Activated naive CD4-positive, alpha-beta T cell treated with anti-CD3 and anti-CD28 coated beads, Interleukin-2, amount 50 U/mL, for 72 hours (primary cell): Measurements from ENCODE around the gene GNAO1. TPM values are rescaled to one million over a fixed set of nuclear protein-coding genes. Genes with fewer than 3 reads are reported as not detected.

Source experiments
- ATAC-seq, 2 donors: fragments of 150-1000 bp; cut with Tn5 transposase; 2 replicates each; pipeline ENCODE4 v1.10.0; 2021; ENCODE audit warnings: mild to moderate bottlenecking in 2 of 2, moderate library complexity in 2 of 2
- DNase-seq, 2 donors: peaks; one replicate each; pipeline ENCODE4 v3.0.0; 2021 to 2022; ENCODE audit warnings: low spot score in 2 of 2
- H3K27ac Mint-ChIP-seq, 2 donors: one replicate each; pipeline ENCODE4 v1.8.0; 2022; ENCODE audit warnings: mild to moderate bottlenecking in 2 of 2, mixed read lengths in 2 of 2
- H3K36me3 Mint-ChIP-seq, 2 donors: one replicate each; pipeline ENCODE4 v1.8.0; 2022; ENCODE audit warnings: mixed read lengths in 2 of 2
- H3K9me3 Mint-ChIP-seq, 2 donors: one replicate each; pipeline ENCODE4 v1.8.0; 2022; ENCODE audit warnings: mixed read lengths in 2 of 2
- total RNA-seq, 2 donors: library from RNA; stranded (reverse); gene quantifications; one replicate each; pipeline ENCODE4 v1.2.3, GENCODE V29; 2022

Gene GNAO1
- total RNA-seq, 2 donors from 2014 or later: 0.25 to 0.37 TPM

GRCh38 chr16:56193951-56194726, 2.9 kb downstream of the GNAO1 start:
- ATAC-seq (peak in 1 of 2 donors; percentile 37), DNase-seq (peak in 1 of 2 donors; percentile 65)
- Mint-ChIP-seq H3K27ac (no peak overlapping the region), H3K36me3 (peaks cover 0 to 7% of the 10 kb centered on the region in 2 donors), H3K9me3 (no peaks in the 10 kb centered on the region)

- DNase-seq (no peak), ATAC-seq (no peak)
- H3K9me3 Mint-ChIP-seq: no peaks in the 10 kb centered on the region
- peaks cover 0 to 7% of the 10 kb centered on the region in 2 donors for H3K36me3 Mint-ChIP-seq
- H3K27ac Mint-ChIP-seq: no peak overlapping the region
Observed at GRCh38 chr16:56195151-56195550, 3.9 kb downstream of the GNAO1 start.

- Mint-ChIP-seq H3K27ac (no peak overlapping the region), H3K36me3 (peaks cover 0 to 7% of the 10 kb centered on the region in 2 donors), H3K9me3 (no peaks in the 10 kb centered on the region)
- DNase-seq (no peak), ATAC-seq (no peak)
Observed at GRCh38 chr16:56196381-56196780, 5.1 kb downstream of the GNAO1 start.

GRCh38 chr16:56197192-56197992, 6.1 kb downstream of the GNAO1 start:
- Mint-ChIP-seq H3K36me3 (peaks cover 0 to 7% of the 10 kb centered on the region in 2 donors), H3K27ac (no peak overlapping the region), H3K9me3 (no peaks in the 10 kb centered on the region)
- ATAC-seq: no peak
- DNase-seq: no peak

- Mint-ChIP-seq H3K36me3 (peaks cover 0 to under 1% of the 10 kb centered on the region in 2 donors), H3K27ac (peak overlapping the region in 1 of 2 donors; percentile 39), H3K9me3 (no peaks in the 10 kb centered on the region)
- DNase-seq (no peak), ATAC-seq (peak in 1 of 2 donors; percentile 61)
Observed at GRCh38 chr16:56198006-56198754, 6.9 kb downstream of the GNAO1 start.

- H3K36me3 Mint-ChIP-seq: no peaks in the 10 kb centered on the region
- peak overlapping the region in 1 of 2 donors; percentile 61 for H3K27ac Mint-ChIP-seq
- no peak for DNase-seq
- ATAC-seq: peak; percentile 0 to 1
- no peaks in the 10 kb centered on the region for H3K9me3 Mint-ChIP-seq
Observed at GRCh38 chr16:56198755-56199114, 7.4 kb downstream of the GNAO1 start.

GRCh38 chr16:56199164-56199563, 7.9 kb downstream of the GNAO1 start:
- ATAC-seq: peak; percentile 65 to 68
- DNase-seq: no peak

GRCh38 chr16:56201030-56201429, 9.7 kb downstream of the GNAO1 start:
- Mint-ChIP-seq H3K36me3 (no peaks in the 10 kb centered on the region), H3K27ac (no peak overlapping the region), H3K9me3 (no peaks in the 10 kb centered on the region)
- ATAC-seq: no peak
- DNase-seq: no peak

More at GRCh38 chr16:56199164-56199563, 7.9 kb downstream of the GNAO1 start:
- H3K36me3 Mint-ChIP-seq: no peaks in the 10 kb centered on the region
- peak overlapping the region in 1 of 2 donors; percentile 61 for H3K27ac Mint-ChIP-seq
- H3K9me3 Mint-ChIP-seq: no peaks in the 10 kb centered on the region

GRCh38 chr16:56202036-56202435, 10.7 kb downstream of the GNAO1 start:
- DNase-seq (peak in 1 of 2 donors; percentile 35), ATAC-seq (peak; percentile 61 to 63)
- Mint-ChIP-seq H3K27ac (no peak overlapping the region), H3K9me3 (no peaks in the 10 kb centered on the region), H3K36me3 (no peaks in the 10 kb centered on the region)

GRCh38 chr16:56203052-56203451, 11.8 kb downstream of the GNAO1 start:
- no peaks in the 10 kb centered on the region for H3K36me3 Mint-ChIP-seq
- peak in 1 of 2 donors; percentile 62 for DNase-seq
- H3K27ac Mint-ChIP-seq: no peak overlapping the region
- ATAC-seq: peak; percentile 63 to 81
- no peaks in the 10 kb centered on the region for H3K9me3 Mint-ChIP-seq

GRCh38 chr16:56204816-56205215, 13.5 kb downstream of the GNAO1 start:
- no peak overlapping the region for H3K27ac Mint-ChIP-seq
- ATAC-seq (no peak), DNase-seq (no peak)
- no peaks in the 10 kb centered on the region for H3K36me3 Mint-ChIP-seq
- no peaks in the 10 kb centered on the region for H3K9me3 Mint-ChIP-seq

- H3K36me3 Mint-ChIP-seq: no peaks in the 10 kb centered on the region
- H3K27ac Mint-ChIP-seq: no peak overlapping the region
Observed at GRCh38 chr16:56206951-56207350, 15.7 kb downstream of the GNAO1 start.

GRCh38 chr16:56207421-56207820, 16.1 kb downstream of the GNAO1 start:
- no peak overlapping the region for H3K27ac Mint-ChIP-seq
- no peak for ATAC-seq

More at GRCh38 chr16:56206951-56207350, 15.7 kb downstream of the GNAO1 start:
- ATAC-seq: no peak
- no peaks in the 10 kb centered on the region for H3K9me3 Mint-ChIP-seq
- DNase-seq: no peak

GRCh38 chr16:56211435-56211981, 20.2 kb downstream of the GNAO1 start:
- no peaks in the 10 kb centered on the region for H3K9me3 Mint-ChIP-seq
- ATAC-seq (no peak), DNase-seq (no peak)
- H3K36me3 Mint-ChIP-seq: no peaks in the 10 kb centered on the region
- H3K27ac Mint-ChIP-seq: no peak overlapping the region

More at GRCh38 chr16:56207421-56207820, 16.1 kb downstream of the GNAO1 start:
- no peaks in the 10 kb centered on the region for H3K9me3 Mint-ChIP-seq
- H3K36me3 Mint-ChIP-seq: no peaks in the 10 kb centered on the region
- no peak for DNase-seq

- ATAC-seq (no peak), DNase-seq (no peak)
- H3K9me3 Mint-ChIP-seq: no peaks in the 10 kb centered on the region
- H3K36me3 Mint-ChIP-seq: no peaks in the 10 kb centered on the region
- H3K27ac Mint-ChIP-seq: no peak overlapping the region
Observed at GRCh38 chr16:56212144-56212543, 20.9 kb downstream of the GNAO1 start.

- Mint-ChIP-seq H3K36me3 (no peaks in the 10 kb centered on the region), H3K27ac (no peak overlapping the region), H3K9me3 (peaks cover 0 to 7% of the 10 kb centered on the region in 2 donors)
- DNase-seq (no peak), ATAC-seq (no peak)
Observed at GRCh38 chr16:56221995-56222394, 30.7 kb downstream of the GNAO1 start.
